Right lobe of liver (tissue), 4 donors: ENCODE measurements around the gene PPP6C.

Experiments
- CTCF ChIP-seq, 4 donors: fragments of 200-600 bp in 3 of 4; fragments of 450-650 bp in 1 of 4; IDR thresholded peaks; one replicate each; pipeline versions ENCODE4 v1.5.1 to v1.8.0; 2016 to 2022; ENCODE audit warnings: antibody characterized with exemption in 4 of 4, mild to moderate bottlenecking in 2 of 4
- POLR2A ChIP-seq: fragments of 450-650 bp; IDR thresholded peaks from one replicate; pipeline ENCODE4 v1.6.1; 2017; ENCODE audit warnings: antibody characterized with exemption, mild to moderate bottlenecking
- donor health status: DM: no; HTN: no; CAD: no.
- donor health status: DM: no; HTN: no; CAD: no.
- donor health status: DM: no; HTN: yes; CAD: no.

GRCh38 chr9:125180876-125181275 is 8.7 kb downstream of the PPP6C start:
- TF ChIP-seq CTCF (IDR thresholded peaks at IDR 0.05) (no peak), POLR2A (no peak)
